Transverse colon (tissue), 4 donors: ENCODE measurements around the gene LRCOL1. TPM values are rescaled to one million over a fixed set of nuclear protein-coding genes. Genes with fewer than 3 reads are reported as not detected.

Experiments used
- DNase-seq: peaks from one replicate; pipeline ENCODE4 v3.0.0-alpha.2; 2019
- H3K27ac ChIP-seq, 4 donors: fragments of 200-600 bp; sonication (generic); 2 replicates each; pipeline ENCODE4 v1.5.1; 2016 to 2018; ENCODE audit warnings: inconsistent platforms in 4 of 4
- H3K27me3 ChIP-seq: fragments of 200-600 bp; sonication (generic); 2 replicates; pipeline ENCODE4 v1.5.1; 2017; ENCODE audit warnings: inconsistent platforms
- H3K36me3 ChIP-seq, 4 donors: fragments of 200-600 bp; sonication (generic); 2 replicates each; pipeline ENCODE4 v1.5.1; 2017 to 2019; ENCODE audit warnings: inconsistent platforms in 4 of 4
- H3K4me1 ChIP-seq, 4 donors: fragments of 200-600 bp; sonication (generic); 2 replicates each; pipeline ENCODE4 v1.5.1; 2017 to 2020; ENCODE audit warnings: inconsistent platforms in 4 of 4
- H3K4me3 ChIP-seq, 4 donors: fragments of 200-600 bp; sonication (generic); 1 replicate in 1 of 4; 2 replicates in 3 of 4; pipeline versions ENCODE4 v1.5.1 to v1.6.1; 2017 to 2019; ENCODE audit warnings: inconsistent platforms in 4 of 4
- H3K9me3 ChIP-seq, 2 donors: fragments of 200-600 bp; sonication (generic); 2 replicates each; pipeline ENCODE4 v1.5.1; 2017 to 2019; ENCODE audit warnings: inconsistent platforms in 2 of 2
- CTCF ChIP-seq, 5 experiments: fragments of 200-600 bp in 3 of 5; fragments of 450-650 bp in 2 of 5; sonication (generic) in 3 of 5; IDR thresholded peaks; 1 replicate in 2 of 5; 2 replicates in 3 of 5; pipeline ENCODE4 v1.5.1; 2016 to 2017; ENCODE audit warnings: antibody characterized with exemption in 5 of 5, inconsistent platforms in 3 of 5, mild to moderate bottlenecking in 2 of 5, moderate library complexity in 1 of 5
- EP300 ChIP-seq: sonication (generic); formaldehyde crosslinking; IDR thresholded peaks from one replicate; pipeline ENCODE4 v1.6.1; 2017; ENCODE audit warnings: antibody characterized with exemption, low read depth
- POLR2A ChIP-seq: fragments of 450-650 bp; IDR thresholded peaks from one replicate; pipeline ENCODE4 v1.6.1; 2016; ENCODE audit warnings: antibody characterized with exemption, mild to moderate bottlenecking, moderate library complexity
- POLR2AphosphoS5 ChIP-seq, 3 donors: sonication (generic); formaldehyde crosslinking; IDR thresholded peaks; one replicate each; pipeline ENCODE4 v1.6.1; 2016; ENCODE audit warnings: antibody characterized with exemption in 3 of 3
- WGBS, 2 donors: methylation state at CpG; one replicate each; pipeline ENCODE4 v1.1.5; 2018; ENCODE audit warnings: low coverage in 1 of 2; 5-methylcytosine and 5-hydroxymethylcytosine counted together
- in situ Hi-C, 4 donors: fragments of 200-750 bp; cut with MboI; loops; one replicate each; pipeline versions ENCODE4 v1.15.0 to v1.15.1; 2017; ENCODE audit warnings: low sequenced_read_pairs in 3 of 4, low pct_ligation_motif_present in 1 of 4, low pct_unique_long_range_greater_than_20kb in 1 of 4
- intact Hi-C: fragments of 100-400 bp; cut with DNase I; formaldehyde crosslinking; loops from one replicate; pipeline ENCODE4 v1.15.1; 2023; ENCODE audit warnings: low total_unique reads
- total RNA-seq, 4 donors: library from RNA; depleted of rRNA; stranded (reverse); fragments of >200 nt; gene quantifications; one replicate each; pipeline ENCODE4 v1.1.0, GENCODE V29; 2016

Gene LRCOL1
- total RNA-seq, 4 donors from 2014 or later: not detected

GRCh38 chr12:132641811-132642650 lies 31.6 kb upstream of the LRCOL1 start:
- Histone ChIP-seq H3K27ac (no peak overlapping the region), H3K4me1 (no peaks in the 10 kb centered on the region), H3K4me3 (no peak overlapping the region), H3K36me3 (peaks cover 0 to 17% (median 8%) of the 10 kb centered on the region in 4 donors), H3K9me3 (no peaks in the 10 kb centered on the region), H3K27me3 (no peaks in the 10 kb centered on the region)
- intact Hi-C loops (no loop called here), in situ Hi-C loops (no loop called here)
- DNase-seq: no peak
- WGBS, 2 donors: 96% methylated on average over 28 of the region's 28 CpGs; no CpG with 5 or more reads in 1 of the 2 donors
- TF ChIP-seq POLR2AphosphoS5 (IDR thresholded peaks at IDR 0.05): no peak
- no peak for TF ChIP-seq POLR2A
- TF ChIP-seq EP300: no peak
- no peak for TF ChIP-seq CTCF (IDR thresholded peaks at IDR 0.05)

- no peaks in the 10 kb centered on the region for H3K4me1 ChIP-seq
Measured at GRCh38 chr12:132640936-132641335, 30.6 kb upstream of the LRCOL1 start.

GRCh38 chr12:132639956-132640520 lies 29.7 kb upstream of the LRCOL1 start:
- Histone ChIP-seq H3K27me3 (no peaks in the 10 kb centered on the region), H3K27ac (no peak overlapping the region), H3K4me1 (no peaks in the 10 kb centered on the region), H3K4me3 (no peak overlapping the region), H3K9me3 (no peaks in the 10 kb centered on the region), H3K36me3 (peaks cover 0 to 20% (median 8%) of the 10 kb centered on the region in 4 donors)
- intact Hi-C loops (no loop called here), in situ Hi-C loops (no loop called here)
- TF ChIP-seq POLR2A: no peak
- TF ChIP-seq EP300: no peak
- no peak for TF ChIP-seq POLR2AphosphoS5 (IDR thresholded peaks at IDR 0.05)
- TF ChIP-seq CTCF (IDR thresholded peaks at IDR 0.05): no peak
- 80 to 83% methylated on average over 1 to 12 of the region's 12 CpGs for WGBS, 2 donors
- DNase-seq: no peak

More at GRCh38 chr12:132640936-132641335, 30.6 kb upstream of the LRCOL1 start:
- no peak overlapping the region for H3K27ac ChIP-seq
- no peak for DNase-seq
- WGBS, 2 donors: 80% methylated on average over 10 of the region's 10 CpGs; no CpG with 5 or more reads in 1 of the 2 donors
- peaks cover 0 to 15% (median 6%) of the 10 kb centered on the region in 4 donors for H3K36me3 ChIP-seq
- no peak for TF ChIP-seq POLR2A
- no peak for TF ChIP-seq CTCF (IDR thresholded peaks at IDR 0.05)
- no peak for TF ChIP-seq POLR2AphosphoS5 (IDR thresholded peaks at IDR 0.05)
- TF ChIP-seq EP300: no peak
- no peaks in the 10 kb centered on the region for H3K27me3 ChIP-seq
- H3K9me3 ChIP-seq: no peaks in the 10 kb centered on the region
- intact Hi-C loops: no loop called here
- in situ Hi-C loops: no loop called here
- H3K4me3 ChIP-seq: no peak overlapping the region

- no peaks in the 10 kb centered on the region for H3K27me3 ChIP-seq
- in situ Hi-C loops: no loop called here
- H3K4me3 ChIP-seq: no peak overlapping the region
- DNase-seq: no peak
- 60 to 73% methylated on average over 7 to 23 of the region's 25 CpGs for WGBS, 2 donors
- TF ChIP-seq CTCF (IDR thresholded peaks at IDR 0.05) (peak; percentile 44 to 74 (median 67)), EP300 (no peak)
- H3K4me1 ChIP-seq: no peaks in the 10 kb centered on the region
- intact Hi-C loops: no loop called here
- H3K27ac ChIP-seq: no peak overlapping the region
- H3K36me3 ChIP-seq: peaks cover 0 to 25% (median 10%) of the 10 kb centered on the region in 4 donors
- H3K9me3 ChIP-seq: no peaks in the 10 kb centered on the region
Measured at GRCh38 chr12:132638541-132639408, 28.4 kb upstream of the LRCOL1 start.
